Body of pancreas (tissue), 4 donors: Measurements from ENCODE around the gene PSMC6.

Source experiments
- CTCF ChIP-seq, 7 experiments: fragments of 450-650 bp in 4 of 7; fragments of 200-600 bp in 3 of 7; sonication (generic) in 3 of 7; IDR thresholded peaks; one replicate each; pipeline ENCODE4 v1.5.1; 2016 to 2019; ENCODE audit warnings: antibody characterized with exemption in 7 of 7
- POLR2A ChIP-seq, 3 donors: fragments of 450-650 bp; IDR thresholded peaks; one replicate each; pipeline ENCODE4 v1.6.1; 2016; ENCODE audit warnings: antibody characterized with exemption in 3 of 3, mild to moderate bottlenecking in 2 of 3

- TF ChIP-seq CTCF (IDR thresholded peaks at IDR 0.05) (no peak), POLR2A (IDR thresholded peaks at IDR 0.05) (no peak)
These were observed 48.8 kb downstream of the PSMC6 start for GRCh38 chr14:52755607-52756316.
